Measurements from ENCODE around the gene PPAT. TPM values are rescaled to one million over a fixed set of nuclear protein-coding genes. Genes with fewer than 3 reads are reported as not detected.
"Not testable (repeated sequence)": the region's sequence is repeated elsewhere in the genome, so short reads cannot be mapped to it uniquely, and the experiment has no call there.

PPAT gene
- total and polyA plus RNA-seq, 11 donors = 0.65 to 6.5 (median 3.7) TPM

DNA sequence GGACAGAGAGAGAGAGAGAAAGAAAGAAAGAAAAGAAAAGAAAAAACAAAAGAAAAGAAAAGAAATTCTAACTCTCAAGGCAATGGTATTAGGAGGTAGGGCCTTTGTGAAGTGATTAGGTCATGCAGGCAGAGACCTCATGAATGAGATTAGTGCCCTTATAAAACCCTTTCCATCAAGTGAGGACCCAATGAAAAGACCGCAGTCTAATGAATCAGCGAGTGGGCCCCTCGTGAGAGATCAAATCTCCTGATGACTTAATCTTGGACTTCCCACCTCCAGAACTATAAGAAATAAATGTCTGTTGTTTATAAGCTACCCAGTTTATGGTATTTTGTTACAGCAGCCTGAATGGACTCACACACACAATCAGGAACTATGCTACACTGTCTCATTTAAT, 65.0 kb downstream of the PPAT start:
- DNase-seq (no peak), ATAC-seq (no peak)
- Histone ChIP-seq H3K4me1 (peaks cover 0 to 6% (median 0%) of the 10 kb centered on the region in 12 donors), H3K36me3 (peaks cover 0 to 34% (median 22%) of the 10 kb centered on the region in 9 donors), H3K9me3 (no peaks in the 10 kb centered on the region), H3K4me3 (no peak overlapping the region), H3K27me3 (no peaks in the 10 kb centered on the region), H3K27ac (no peak overlapping the region)
- intact Hi-C loops (cut with DNase I) = no loop called here
- 95 to 100% (median 98%) methylated on average over 3 of the region's 3 CpGs for WGBS, 4 donors
- no peak for TF ChIP-seq POLR2A (IDR thresholded peaks at IDR 0.05)
- TF ChIP-seq, protein P1, sequence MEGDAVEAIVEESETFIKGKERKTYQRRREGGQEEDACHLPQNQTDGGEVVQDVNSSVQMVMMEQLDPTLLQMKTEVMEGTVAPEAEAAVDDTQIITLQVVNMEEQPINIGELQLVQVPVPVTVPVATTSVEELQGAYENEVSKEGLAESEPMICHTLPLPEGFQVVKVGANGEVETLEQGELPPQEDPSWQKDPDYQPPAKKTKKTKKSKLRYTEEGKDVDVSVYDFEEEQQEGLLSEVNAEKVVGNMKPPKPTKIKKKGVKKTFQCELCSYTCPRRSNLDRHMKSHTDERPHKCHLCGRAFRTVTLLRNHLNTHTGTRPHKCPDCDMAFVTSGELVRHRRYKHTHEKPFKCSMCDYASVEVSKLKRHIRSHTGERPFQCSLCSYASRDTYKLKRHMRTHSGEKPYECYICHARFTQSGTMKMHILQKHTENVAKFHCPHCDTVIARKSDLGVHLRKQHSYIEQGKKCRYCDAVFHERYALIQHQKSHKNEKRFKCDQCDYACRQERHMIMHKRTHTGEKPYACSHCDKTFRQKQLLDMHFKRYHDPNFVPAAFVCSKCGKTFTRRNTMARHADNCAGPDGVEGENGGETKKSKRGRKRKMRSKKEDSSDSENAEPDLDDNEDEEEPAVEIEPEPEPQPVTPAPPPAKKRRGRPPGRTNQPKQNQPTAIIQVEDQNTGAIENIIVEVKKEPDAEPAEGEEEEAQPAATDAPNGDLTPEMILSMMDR (IDR thresholded peaks at IDR 0.05) = no peak

DNA sequence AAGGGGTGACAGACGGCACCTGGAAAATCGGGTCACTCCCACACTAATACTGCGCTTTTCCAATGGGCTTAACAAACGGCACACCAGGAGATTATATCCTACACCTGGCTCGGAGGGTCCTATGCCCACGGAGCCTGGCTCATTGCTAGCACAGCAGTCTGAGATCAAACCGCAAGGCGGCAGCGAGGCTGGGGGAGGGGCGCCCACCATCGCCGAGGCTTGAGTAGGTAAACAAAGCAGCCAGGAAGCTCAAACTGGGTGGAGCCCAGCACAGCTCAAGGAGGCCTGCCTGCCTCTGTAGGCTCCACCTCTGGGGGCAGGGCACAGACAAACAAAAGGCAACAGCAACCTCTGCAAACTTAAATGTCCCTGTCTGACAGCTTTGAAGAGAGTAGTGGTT, 72.4 kb downstream of the PPAT start:
- H3K27ac ChIP-seq; intact Hi-C loops (cut with DNase I); H3K9me3 ChIP-seq; H3K4me1 ChIP-seq; ATAC-seq; DNase-seq; H3K27me3 ChIP-seq; H3K4me3 ChIP-seq: not testable (repeated sequence)
- WGBS, 4 donors = 92 to 97% (median 96%) methylated on average over 9 to 12 of the region's 12 CpGs
- H3K36me3 ChIP-seq = peaks cover 0 to 24% (median 5%) of the 10 kb centered on the region in 9 donors

DNA sequence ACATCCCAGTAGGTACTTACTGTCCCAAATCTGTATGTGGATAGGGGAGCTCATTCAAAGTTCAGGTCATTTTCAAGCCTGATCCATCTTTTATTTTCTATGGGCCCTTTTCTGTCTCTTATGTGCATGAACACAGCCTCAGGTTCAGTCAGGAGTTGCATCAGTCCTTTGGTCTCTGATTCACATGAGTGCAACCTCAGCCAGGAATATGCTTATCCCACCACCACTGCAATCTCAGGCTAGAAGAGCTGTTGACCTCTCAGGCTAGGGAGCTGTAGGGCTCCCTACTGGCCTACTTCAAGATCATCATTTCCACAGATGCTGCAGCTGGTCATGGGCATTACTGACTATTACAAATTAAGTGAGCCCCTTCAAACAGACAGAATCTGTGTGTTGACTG, 75.3 kb downstream of the PPAT start:
- DNase-seq (no peak), ATAC-seq (no peak)
- intact Hi-C loops (cut with DNase I) = no loop called here
- TF ChIP-seq, protein P1 (IDR thresholded peaks at IDR 0.05) = no peak
- TF ChIP-seq POLR2A (IDR thresholded peaks at IDR 0.05) = no peak
- Histone ChIP-seq H3K9me3 (no peaks in the 10 kb centered on the region), H3K27me3 (no peaks in the 10 kb centered on the region), H3K27ac (no peak overlapping the region), H3K36me3 (peaks cover 0 to 49% (median 15%) of the 10 kb centered on the region in 9 donors), H3K4me1 (no peaks in the 10 kb centered on the region), H3K4me3 (no peak overlapping the region)

DNA sequence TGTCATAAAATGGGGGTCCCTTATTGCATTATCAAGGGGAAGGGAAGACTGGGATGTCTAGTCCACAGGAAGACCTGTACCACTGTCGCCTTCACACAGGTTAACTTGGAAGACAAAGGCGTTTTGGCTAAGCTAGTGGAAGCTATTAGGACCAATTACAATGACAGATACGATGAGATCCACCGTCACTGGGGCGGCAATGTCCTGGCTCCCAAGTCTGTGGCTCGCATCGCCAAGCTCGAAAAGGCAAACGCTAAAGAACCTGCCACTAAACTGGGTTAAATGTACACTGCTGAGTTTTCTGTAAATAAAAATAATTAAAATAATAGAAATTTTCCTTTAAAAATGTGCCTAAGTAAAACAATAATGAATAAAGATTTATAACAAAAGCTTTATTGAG, 78.8 kb downstream of the PPAT start:
- 97 to 98% (median 97%) methylated on average over 9 of the region's 9 CpGs for whole genome bisulfite sequencing, 4 donors
- H3K27me3 ChIP-seq = no peaks in the 10 kb centered on the region
- peaks cover 0 to 79% (median 20%) of the 10 kb centered on the region in 9 donors for H3K36me3 ChIP-seq
- no peak for DNase-seq
- intact Hi-C loops (cut with DNase I) = no loop called here
- TF ChIP-seq POLR2A (IDR thresholded peaks at IDR 0.05) = no peak
- TF ChIP-seq, protein P1 (IDR thresholded peaks at IDR 0.05) = no peak
- H3K4me1 ChIP-seq = no peaks in the 10 kb centered on the region
- ATAC-seq = no peak
- H3K4me3 ChIP-seq = no peak overlapping the region
- no peak overlapping the region for H3K27ac ChIP-seq
- no peaks in the 10 kb centered on the region for H3K9me3 ChIP-seq

DNA sequence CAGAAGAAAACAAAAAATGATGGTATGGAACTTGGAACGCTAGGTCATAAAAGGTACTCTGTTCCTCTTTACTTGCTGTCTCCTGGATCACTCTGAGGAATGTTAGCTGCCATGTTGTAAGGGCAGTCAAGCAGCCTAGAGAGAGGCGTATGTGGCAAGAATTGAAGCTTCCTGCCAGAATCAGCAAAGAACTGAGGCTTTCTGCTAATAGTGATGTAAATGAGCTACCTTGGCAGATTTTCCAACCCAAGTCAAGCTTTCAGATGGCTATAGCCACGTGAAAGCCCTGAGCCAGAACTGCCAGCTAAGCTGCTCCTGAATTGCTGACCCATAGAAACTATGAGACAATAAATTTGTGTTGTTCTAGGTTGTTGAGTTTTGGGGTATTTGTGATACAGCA, 86.8 kb downstream of the PPAT start:
- Histone ChIP-seq H3K9me3 (no peaks in the 10 kb centered on the region), H3K4me1 (no peaks in the 10 kb centered on the region), H3K4me3 (no peak overlapping the region), H3K27me3 (no peaks in the 10 kb centered on the region), H3K27ac (no peak overlapping the region), H3K36me3 (peaks cover 0 to 78% (median 34%) of the 10 kb centered on the region in 9 donors)
- intact Hi-C loops (cut with DNase I) = no loop called here
- ATAC-seq (no peak), DNase-seq (no peak)
- TF ChIP-seq POLR2A (IDR thresholded peaks at IDR 0.05) = no peak
- TF ChIP-seq, protein P1 (IDR thresholded peaks at IDR 0.05) = no peak
- WGBS, 4 donors = 94 to 98% (median 95%) methylated on average over 3 of the region's 3 CpGs

All from heart left ventricle (tissue), 16 donors.